GM18951 (cell line): ENCODE results near the gene IRAK4.

Source experiments
- POLR2A ChIP-seq: IDR thresholded peaks from 4 replicates; pipeline ENCODE4 v1.6.1; 2011; ENCODE audit warnings: mild to moderate bottlenecking; ENCODE audit not compliant: insufficient read length, insufficient read depth; ENCODE audit errors: extremely low read depth
- in situ Hi-C: fragments of 300-500 bp; cut with MboI; formaldehyde crosslinking; loops from one replicate; pipeline ENCODE4 v1.12.0; 2022; ENCODE audit warnings: low sequenced_read_pairs, mixed read lengths, inconsistent platforms; ENCODE audit not compliant: unreplicated experiment

Gene IRAK4

DNA sequence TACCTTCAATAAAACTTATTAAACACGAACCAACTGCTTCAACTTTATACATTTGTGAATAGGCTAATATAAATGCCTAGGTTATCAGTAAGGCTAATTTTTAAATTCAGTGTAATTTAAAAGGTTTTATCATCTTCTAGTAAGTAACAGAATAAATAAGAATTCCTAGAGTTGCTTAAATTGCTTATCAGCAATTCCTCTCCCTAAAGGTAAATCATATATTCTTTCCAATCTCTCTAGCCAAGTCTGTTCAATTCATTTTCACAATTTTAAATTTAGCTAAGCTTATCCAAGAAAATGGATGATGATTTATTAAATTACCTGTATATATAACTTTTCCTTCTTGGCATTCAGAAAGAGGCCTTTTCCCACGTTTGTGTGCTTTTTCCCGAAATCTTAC lies 4.7 kb upstream of the IRAK4 start:
- in situ Hi-C loops = no loop called here
- TF ChIP-seq POLR2A = no peak

DNA sequence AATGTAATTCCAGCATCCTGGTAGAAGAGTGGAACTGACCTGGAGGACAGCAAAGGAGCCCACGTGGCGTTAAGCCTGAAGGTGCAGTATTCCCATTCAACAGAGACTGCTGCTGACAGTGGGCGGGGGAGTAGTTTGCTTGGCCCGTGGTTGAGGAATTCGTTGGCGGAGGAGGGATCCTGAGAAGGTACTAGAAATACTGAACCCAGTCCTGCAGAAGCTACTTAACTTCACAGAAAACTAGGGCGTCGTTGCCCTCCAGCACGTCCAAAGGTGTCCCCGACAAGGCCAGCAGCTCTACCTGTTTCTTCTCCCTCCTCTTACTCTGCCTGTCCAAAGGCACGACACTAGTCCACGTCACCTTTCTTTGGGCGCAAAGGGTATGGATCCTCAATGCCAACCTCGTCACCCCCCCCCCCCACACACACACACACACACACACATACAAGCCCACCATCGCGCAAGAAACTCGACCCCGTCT lies 464 bp upstream of the IRAK4 start:
- no peak for TF ChIP-seq POLR2A
- in situ Hi-C loops = no loop called here

DNA sequence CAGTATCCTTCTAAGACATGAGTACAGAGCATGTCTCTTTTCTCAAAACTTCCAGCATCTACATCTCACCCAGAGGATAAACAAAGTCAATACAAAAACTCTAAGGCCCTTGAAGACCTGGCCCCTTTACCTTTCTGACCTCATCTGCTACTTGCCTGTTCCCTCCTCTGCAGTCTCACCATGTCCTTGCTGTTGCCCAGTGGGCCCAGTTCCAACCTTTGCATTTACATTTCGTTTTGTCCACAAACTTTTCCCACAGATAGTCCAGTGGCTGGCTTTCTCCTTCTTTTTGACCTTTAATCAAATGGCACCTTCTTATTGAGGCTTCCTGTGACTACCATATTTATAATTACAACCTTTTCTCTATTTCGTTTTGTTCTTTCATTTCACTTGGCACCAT lies 1.6 kb downstream of the IRAK4 start:
- in situ Hi-C loops = no loop called here
- no peak for TF ChIP-seq POLR2A

DNA sequence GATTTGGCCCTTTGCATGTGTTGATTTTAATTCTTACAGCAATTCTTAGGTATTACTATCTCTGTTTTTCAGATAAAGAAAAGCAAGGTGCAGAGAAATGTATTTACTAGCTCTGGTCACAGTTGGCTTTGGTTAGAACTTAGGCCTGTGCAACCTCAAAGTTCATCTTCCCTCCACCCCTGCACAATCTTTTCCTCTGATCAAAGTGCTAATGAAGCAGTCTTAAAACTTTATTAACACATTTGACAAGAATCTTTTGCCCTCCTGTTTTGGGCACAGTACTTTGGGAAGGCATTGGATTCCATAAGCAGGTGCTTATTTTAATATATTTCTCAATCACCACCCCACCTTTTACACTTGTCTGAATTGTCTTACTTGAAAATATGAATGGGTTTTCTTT lies 2.7 kb downstream of the IRAK4 start:
- TF ChIP-seq POLR2A = no peak
- in situ Hi-C loops = no loop called here

DNA sequence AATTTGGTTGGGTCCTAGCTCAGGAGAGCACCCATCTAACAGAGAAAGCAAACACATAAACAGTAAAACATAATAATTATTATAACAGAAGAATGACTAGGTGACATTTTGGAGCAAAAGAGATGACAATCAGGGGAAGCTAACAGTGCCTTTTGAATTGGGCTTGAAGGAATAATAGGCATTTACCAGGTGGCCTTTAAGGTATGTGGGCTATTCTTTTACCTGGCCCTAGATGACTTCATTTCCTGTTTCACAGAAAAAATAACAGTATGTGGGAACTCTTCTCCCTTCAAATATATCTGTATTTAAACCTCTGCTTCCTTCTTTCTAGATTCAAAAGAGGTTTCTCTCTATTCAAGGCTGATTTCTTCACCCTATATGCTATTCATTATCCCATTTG lies 3.8 kb downstream of the IRAK4 start:
- in situ Hi-C loops = no loop called here
- TF ChIP-seq POLR2A = no peak

DNA sequence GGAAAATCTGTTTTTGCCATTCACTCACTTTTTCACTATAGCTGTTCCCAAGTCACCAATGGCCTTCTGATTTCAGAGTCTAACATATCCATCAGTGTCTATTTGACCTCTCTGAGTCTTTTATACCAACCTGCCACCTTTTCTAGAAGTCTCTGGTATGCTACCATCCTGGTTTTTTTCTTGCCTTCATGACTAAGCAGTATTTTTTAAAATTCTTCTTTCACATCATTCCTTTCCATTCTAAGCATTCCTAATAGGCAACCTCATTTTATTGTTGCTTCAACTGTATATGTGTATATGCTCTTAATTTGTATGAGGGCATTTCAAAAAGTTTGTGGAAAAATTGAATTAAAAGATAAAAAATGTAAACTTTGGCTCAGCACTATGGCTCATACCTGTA lies 5.0 kb downstream of the IRAK4 start:
- no peak for TF ChIP-seq POLR2A
- in situ Hi-C loops = no loop called here

DNA sequence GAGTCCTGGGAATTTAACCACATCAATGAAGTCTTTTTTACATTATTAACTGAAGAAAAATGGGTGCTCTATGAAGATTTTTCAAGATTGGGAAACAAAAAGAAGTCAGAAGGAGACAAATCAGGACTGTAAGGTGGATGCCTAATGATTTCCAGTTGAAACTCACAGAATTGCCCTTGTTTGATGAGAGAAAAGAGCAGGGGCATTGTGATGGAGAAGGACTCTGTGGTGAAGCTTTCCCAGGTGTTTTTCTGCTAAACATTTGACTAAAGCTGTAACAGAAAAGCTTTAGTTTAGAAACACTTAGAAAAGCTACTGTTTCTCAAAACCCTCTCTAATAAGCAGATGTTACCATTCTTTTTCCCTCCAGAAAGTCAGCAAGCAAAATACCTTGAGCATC lies 5.8 kb downstream of the IRAK4 start:
- no peak for TF ChIP-seq POLR2A
- in situ Hi-C loops = no loop called here

DNA sequence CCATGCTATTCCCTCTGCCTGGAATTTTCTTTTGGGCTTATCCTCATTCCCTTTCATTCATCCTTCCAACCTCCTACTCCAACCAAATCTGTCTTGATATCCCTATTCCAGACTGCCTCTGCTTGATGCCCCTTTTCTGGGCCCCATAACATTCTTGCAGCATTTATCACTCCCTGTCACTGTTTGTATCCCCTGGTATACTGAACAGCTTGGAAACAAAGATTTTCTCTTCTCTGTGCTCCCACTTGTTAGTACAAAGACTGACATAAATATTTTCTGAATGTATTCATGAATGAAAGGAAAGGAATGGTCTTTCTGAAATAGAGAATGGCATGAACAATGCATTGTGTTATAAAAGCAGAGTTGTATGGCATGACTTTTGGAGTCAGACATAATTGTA lies 7.5 kb downstream of the IRAK4 start:
- in situ Hi-C loops = no loop called here
- TF ChIP-seq POLR2A = no peak

DNA sequence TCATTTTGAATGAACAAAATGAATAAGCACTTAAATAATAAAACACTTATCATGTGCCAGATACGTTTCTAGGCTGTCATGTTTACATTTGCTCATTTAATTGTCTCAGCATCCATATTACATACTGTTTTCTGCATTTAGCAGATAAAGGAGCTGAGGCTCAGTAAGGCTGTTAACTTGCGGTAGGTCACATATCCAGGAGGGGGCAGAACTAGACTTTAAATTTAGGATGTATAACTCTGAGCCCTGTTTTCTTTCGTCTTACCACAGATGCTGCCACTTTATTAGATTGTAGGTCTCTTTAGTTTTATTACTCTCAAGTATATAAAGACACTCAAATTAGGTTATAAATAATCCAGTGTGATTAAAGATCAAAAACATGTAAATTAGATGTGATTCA lies 17.7 kb downstream of the IRAK4 start:
- in situ Hi-C loops = loop anchor here (10.0 kb wide), 1 partner anchor 108 kb away; no protein-coding TSS in a partner anchor
- TF ChIP-seq POLR2A = no peak

DNA sequence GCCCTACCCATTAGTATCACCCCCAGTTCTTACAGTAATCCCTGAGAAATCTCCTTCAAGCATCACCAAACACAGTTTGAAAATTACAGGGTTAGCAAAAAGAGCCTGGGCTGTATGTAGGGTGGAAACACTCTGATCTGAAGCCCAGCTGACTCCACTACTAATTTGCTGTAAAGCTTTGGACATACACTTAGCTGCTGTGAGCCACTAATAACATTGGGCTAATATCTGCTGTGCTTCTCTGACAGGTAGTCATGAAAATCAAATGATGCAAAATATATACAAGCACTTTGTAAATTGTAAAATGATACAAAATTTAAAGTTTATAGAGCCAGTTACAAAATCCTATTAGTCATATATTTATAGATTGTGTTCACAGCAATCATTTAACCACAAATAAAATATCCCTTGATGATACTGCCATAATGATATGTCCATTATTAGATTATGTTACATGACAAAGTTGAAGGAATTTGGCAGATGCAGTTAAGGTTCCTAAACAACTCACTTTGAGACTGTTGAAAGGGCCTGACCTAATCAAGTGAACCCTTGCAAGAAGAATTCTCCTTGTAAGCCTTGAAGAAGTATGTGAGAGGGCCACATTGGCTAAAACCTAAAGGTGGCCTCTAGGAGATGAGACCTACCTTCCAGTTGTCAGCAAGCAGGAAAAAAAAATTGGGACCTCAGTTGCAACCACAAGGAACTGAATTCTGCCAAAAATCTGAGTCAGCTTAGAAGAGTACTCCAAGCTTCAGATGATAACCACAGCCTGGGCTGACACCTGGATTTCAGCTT lies 28.3 kb downstream of the IRAK4 start:
- no peak for TF ChIP-seq POLR2A
- in situ Hi-C loops = no loop called here

DNA sequence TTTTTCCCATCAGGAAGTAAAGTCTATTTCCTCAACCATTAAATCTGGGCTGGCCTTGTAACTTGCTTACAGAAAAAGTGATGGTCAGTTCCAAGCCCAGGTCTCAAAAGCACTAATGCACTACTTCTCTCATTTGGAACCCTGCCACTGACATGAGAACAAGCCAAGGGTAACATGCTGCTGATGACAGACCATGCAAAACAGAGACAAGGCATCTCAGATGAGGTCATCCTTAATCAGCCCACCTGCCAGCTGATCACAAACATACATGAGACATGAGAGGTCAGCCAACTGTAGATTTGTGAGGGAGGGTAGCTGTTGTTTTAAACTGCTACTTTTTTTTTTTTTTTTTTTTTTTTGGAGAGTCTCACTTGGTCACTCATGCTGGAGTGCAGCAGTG lies 31.2 kb downstream of the IRAK4 start:
- in situ Hi-C loops = no loop called here
- TF ChIP-seq POLR2A = no peak

DNA sequence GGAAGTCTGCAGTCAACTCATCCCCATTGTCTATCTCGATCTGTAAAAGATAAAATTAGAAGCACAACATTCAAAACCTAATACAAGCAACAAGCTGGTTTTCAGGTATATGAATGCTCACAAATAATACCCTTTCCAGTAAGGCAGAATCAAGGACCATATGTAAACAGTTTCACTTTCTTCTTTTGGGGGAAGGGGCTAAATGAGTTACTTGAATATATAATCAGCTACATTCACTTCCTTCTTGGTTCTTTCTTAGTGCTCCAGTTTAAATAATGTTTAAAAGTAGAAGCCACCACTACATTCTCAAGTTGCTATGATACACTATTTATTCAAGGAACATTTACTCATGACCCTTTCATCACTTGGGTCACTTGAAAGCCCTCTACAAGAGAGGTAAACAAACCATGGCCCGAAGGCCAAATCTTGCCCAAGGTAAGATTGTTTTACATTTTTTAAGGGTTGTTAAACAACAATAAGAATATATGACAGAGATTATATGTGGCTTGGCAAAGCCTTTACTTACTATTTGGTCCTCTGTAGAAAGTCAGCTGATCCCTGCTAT lies 37.0 kb downstream of the IRAK4 start:
- in situ Hi-C loops = no loop called here
- no peak for TF ChIP-seq POLR2A

DNA sequence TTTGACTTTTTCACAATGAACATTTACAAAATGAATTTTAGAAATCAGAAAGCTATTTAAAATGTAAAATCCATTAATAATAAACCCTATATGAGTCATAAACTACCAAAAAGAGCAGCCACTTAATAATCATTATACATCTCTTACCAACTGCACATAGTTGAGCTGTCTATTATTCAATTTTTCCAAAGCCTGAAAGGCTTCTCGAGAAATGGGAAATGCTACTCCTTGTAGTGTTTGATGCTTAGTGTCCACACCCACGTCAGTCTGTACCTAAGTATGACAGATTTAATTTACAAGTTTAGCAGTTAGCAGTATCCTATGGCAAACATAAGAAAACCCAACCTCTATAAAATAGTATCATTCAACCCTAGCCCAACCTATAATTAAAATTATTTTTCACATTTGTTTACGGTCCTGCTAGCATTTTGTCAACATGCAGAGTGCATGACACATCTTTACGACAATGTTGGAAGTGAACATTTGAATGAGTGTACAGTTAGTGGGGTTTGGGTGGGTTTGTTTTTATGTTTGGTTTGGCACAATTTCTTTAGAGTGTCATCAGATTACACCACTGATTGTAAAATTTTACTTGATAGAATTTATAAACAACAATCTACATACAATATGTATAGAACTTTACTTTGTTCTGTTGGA lies 38.9 kb downstream of the IRAK4 start:
- in situ Hi-C loops = no loop called here

More for the DNA sequence above, 38.9 kb downstream of the IRAK4 start:
- TF ChIP-seq POLR2A = no peak
